HCT116 (cell line): ENCODE results near the gene USP16. TPM values are rescaled to one million over a fixed set of nuclear protein-coding genes. Genes with fewer than 3 reads are reported as not detected.

Source experiments
- ATAC-seq: fragments of 200-7000 bp; cut with Tn5 transposase; 2 replicates; pipeline ENCODE4 v1.9.1; 2020; ENCODE audit warnings: mild to moderate bottlenecking, moderate library complexity
- BruUV-seq: library from RNA; stranded (reverse); fragments of 400-500 nt; replicated peaks from 2 replicates; lab custom pipeline; 2021; lab: Mats Ljungman, UMichigan
- CTCF ChIA-PET: fragments of 300-600 bp; sonication (Branson Sonifier 250); formaldehyde crosslinking; loops from one replicate; lab custom pipeline; 2021; ENCODE audit warnings: antibody characterized with exemption; lab: Charles Lee
- POLR2A ChIA-PET: fragments of 300-600, 350-600 bp; sonication (Branson Sonifier 250); formaldehyde crosslinking; loops from one replicate; lab custom pipeline; 2021; ENCODE audit warnings: antibody characterized with exemption; lab: Charles Lee
- RAD21 ChIA-PET, 2 experiments: fragments of 300-600 bp; sonication (Branson Sonifier 250); formaldehyde crosslinking; loops; one replicate each; lab custom pipeline; 2023; ENCODE audit warnings: low total read pairs in 2 of 2; ENCODE audit not compliant: uncharacterized antibody in 2 of 2, unreplicated experiment in 2 of 2, low non-redundant PET in 1 of 2; lab: Charles Lee
- DNase-seq: peaks from one replicate; pipeline ENCODE4 v3.0.0-alpha.2; 2010; ENCODE audit warnings: low read depth, low spot score
- H2AFZ ChIP-seq: fragments of 200-600 bp; shearing (Covaris generic), sonication (generic); 2 replicates; pipeline ENCODE4 v1.6.1; 2017; ENCODE audit warnings: low read depth, mixed run types, mixed read lengths, antibody characterized with exemption, low read length; ENCODE audit not compliant: poor library complexity, severe bottlenecking
- H3K27ac ChIP-seq: 2 replicates; pipeline ENCODE4 v1.5.1; 2012; ENCODE audit warnings: low read depth, low read length
- H3K27me3 ChIP-seq: fragments of 200-600 bp; sonication (generic); 2 replicates; pipeline ENCODE4 v1.6.1; 2016; ENCODE audit warnings: mixed run types, low read length, mixed read lengths; ENCODE audit not compliant: insufficient read depth
- H3K36me3 ChIP-seq, 2 experiments: fragments of 200-500 bp in 1 of 2; fragments of 200-600 bp in 1 of 2; sonication (Bioruptor generic) in 1 of 2; sonication (generic) in 1 of 2; 2 replicates each; pipeline versions ENCODE4 v1.5.1 to v1.6.1; 2014 to 2016; ENCODE audit warnings: low read length in 2 of 2, inconsistent platforms in 1 of 2, mixed read lengths in 1 of 2, mixed run types in 1 of 2; ENCODE audit not compliant: insufficient read depth in 2 of 2, control insufficient read depth in 1 of 2
- H3K4me1 ChIP-seq, 2 experiments: fragments of 200-600 bp in 1 of 2; sonication (generic) in 1 of 2; 2 replicates each; pipeline versions ENCODE4 v1.5.1 to v1.6.1; 2012 to 2017; ENCODE audit warnings: low read length in 2 of 2, inconsistent platforms in 1 of 2, mild to moderate bottlenecking in 1 of 2, mixed read lengths in 1 of 2, mixed run types in 1 of 2, moderate library complexity in 1 of 2; ENCODE audit not compliant: insufficient read depth in 2 of 2, control insufficient read depth in 1 of 2
- H3K4me2 ChIP-seq: fragments of 200-600 bp; sonication (generic); 2 replicates; pipeline ENCODE4 v1.6.1; 2017; ENCODE audit warnings: mixed run types, low read length, mixed read lengths
- H3K4me3 ChIP-seq, 2 experiments: fragments of 200-600 bp in 1 of 2; sonication (generic) in 1 of 2; replicated peaks in 1 of 2; 2 replicates each; pipeline ENCODE4 v1.5.1; 2011 to 2016; ENCODE audit warnings: low read length in 2 of 2, control low read depth in 1 of 2, low read depth in 1 of 2, mild to moderate bottlenecking in 1 of 2, mixed read lengths in 1 of 2, mixed run types in 1 of 2
- H3K79me2 ChIP-seq: fragments of 200-600 bp; sonication (generic); 2 replicates; pipeline ENCODE4 v1.6.1; 2017; ENCODE audit warnings: mild to moderate bottlenecking, mixed run types, low read length, moderate library complexity, mixed read lengths; ENCODE audit not compliant: insufficient read depth
- H3K9ac ChIP-seq: fragments of 200-600 bp; sonication (generic); 2 replicates; pipeline ENCODE4 v1.6.1; 2016; ENCODE audit warnings: low read length, mixed read lengths
- H3K9me2 ChIP-seq: fragments of 200-600 bp; sonication (generic), shearing (Covaris generic); 2 replicates; pipeline ENCODE4 v1.6.1; 2017; ENCODE audit warnings: mixed run types, mild to moderate bottlenecking, moderate library complexity; ENCODE audit not compliant: insufficient read depth
- H3K9me3 ChIP-seq, 2 experiments: fragments of 200-500 bp in 1 of 2; fragments of 200-600 bp in 1 of 2; sonication (Bioruptor generic) in 1 of 2; sonication (generic) in 1 of 2; 2 replicates each; pipeline ENCODE4 v1.6.1; 2014 to 2017; ENCODE audit warnings: low read length in 2 of 2, mixed read lengths in 2 of 2, inconsistent platforms in 1 of 2, low read depth in 1 of 2, mild to moderate bottlenecking in 1 of 2, mixed run types in 1 of 2, moderate library complexity in 1 of 2; ENCODE audit not compliant: control insufficient read depth in 1 of 2, insufficient read depth in 1 of 2
- H4K20me1 ChIP-seq: fragments of 200-600 bp; sonication (generic), shearing (Covaris generic); 2 replicates; pipeline ENCODE4 v1.6.1; 2017; ENCODE audit warnings: mixed run types, mild to moderate bottlenecking, moderate library complexity; ENCODE audit not compliant: insufficient read depth
- ATF3 ChIP-seq: IDR thresholded peaks from 2 replicates; pipeline ENCODE4 v1.6.1; 2012
- CBX3 ChIP-seq: IDR thresholded peaks from 2 replicates; pipeline ENCODE4 v1.6.1; 2012; ENCODE audit warnings: low read depth
- CEBPB ChIP-seq: IDR thresholded peaks from 2 replicates; pipeline ENCODE4 v1.6.1; 2012; ENCODE audit warnings: low read depth
- CTCF ChIP-seq, 3 experiments: fragments of 200-600 bp in 1 of 3; sonication (generic) in 1 of 3; IDR thresholded peaks in 2 of 3; conservative IDR thresholded peaks in 1 of 3; 2 replicates each; pipeline ENCODE4 v1.5.1; 2012 to 2017; ENCODE audit warnings: low read depth in 2 of 3, low read length in 2 of 3, antibody characterized with exemption in 1 of 3, borderline replicate concordance in 1 of 3, control low read depth in 1 of 3, mild to moderate bottlenecking in 1 of 3, mixed read lengths in 1 of 3, mixed run types in 1 of 3, moderate library complexity in 1 of 3; ENCODE audit not compliant: insufficient read depth in 1 of 3
- EGR1 ChIP-seq: IDR thresholded peaks from 2 replicates; pipeline ENCODE4 v1.6.1; 2012; ENCODE audit warnings: low read depth
- EZH2 ChIP-seq: fragments of 200-600 bp; sonication (generic); IDR thresholded peaks from 2 replicates; pipeline ENCODE4 v1.6.1; 2017; ENCODE audit warnings: antibody characterized with exemption, mixed run types
- EZH2phosphoT487 ChIP-seq: fragments of 200-600 bp; IDR thresholded peaks from 2 replicates; pipeline ENCODE4 v1.6.1; 2018; ENCODE audit warnings: antibody characterized with exemption, borderline replicate concordance
- FOSL1 ChIP-seq: IDR thresholded peaks from 2 replicates; pipeline ENCODE4 v1.6.1; 2012; ENCODE audit warnings: low read depth
- POLR2A ChIP-seq: IDR thresholded peaks from 2 replicates; pipeline ENCODE4 v1.7.0; 2011; ENCODE audit warnings: borderline replicate concordance; ENCODE audit not compliant: insufficient read depth, insufficient read length; ENCODE audit errors: extremely low read depth
- POLR2AphosphoS5 ChIP-seq: IDR thresholded peaks from 2 replicates; pipeline ENCODE4 v1.6.1; 2011; ENCODE audit warnings: mild to moderate bottlenecking, low read depth, low read length, moderate library complexity
- RAD21 ChIP-seq: IDR thresholded peaks from 2 replicates; pipeline ENCODE4 v1.6.1; 2012; ENCODE audit warnings: low read depth, mild to moderate bottlenecking
- REST ChIP-seq: IDR thresholded peaks from 2 replicates; pipeline ENCODE4 v1.6.1; 2012; ENCODE audit warnings: low read depth
- SIN3A ChIP-seq: IDR thresholded peaks from 2 replicates; pipeline ENCODE4 v1.6.1; 2012; ENCODE audit warnings: low read depth
- SP1 ChIP-seq: IDR thresholded peaks from 2 replicates; pipeline ENCODE4 v1.6.1; 2012; ENCODE audit warnings: low read depth
- SRF ChIP-seq: IDR thresholded peaks from 2 replicates; pipeline ENCODE4 v1.6.1; 2012; ENCODE audit warnings: low read depth
- ZBTB33 ChIP-seq: IDR thresholded peaks from 2 replicates; pipeline ENCODE4 v1.6.1; 2011; ENCODE audit warnings: mild to moderate bottlenecking, low read length, moderate library complexity; ENCODE audit not compliant: insufficient replicate concordance; ENCODE audit errors: extremely low read depth
- ZFX ChIP-seq: fragments of 450-650 bp; IDR thresholded peaks from 2 replicates; pipeline ENCODE4 v1.6.1; 2017
- ZNF274 ChIP-seq: fragments of 200-500 bp; sonication (Bioruptor generic); IDR thresholded peaks from 2 replicates; pipeline ENCODE4 v1.6.1; 2014; ENCODE audit warnings: mild to moderate bottlenecking, low read depth, low read length, inconsistent platforms
- intact Hi-C: fragments of 100-400 bp; cut with micrococcal nuclease; formaldehyde crosslinking; loops from 2 replicates; pipeline ENCODE4 v1.10.0; 2022
- total RNA-seq: library from RNA; stranded (reverse); gene quantifications from one replicate; pipeline ENCODE4 v1.2.1, GENCODE V29; 2021; ENCODE audit not compliant: unreplicated experiment

The USP16 gene
- total RNA-seq, 1 experiment from 2014 or later = 35.9 TPM

GRCh38 chr21:29056538-29057050 lies 32.1 kb downstream of the USP16 start:
- Histone ChIP-seq H3K27me3 (no peaks in the 10 kb centered on the region), H3K9me2 (no peaks in the 10 kb centered on the region), H2AFZ (no peak overlapping the region), H3K4me3 (no peak overlapping the region), H3K4me1 (no peaks in the 10 kb centered on the region), H3K9me3 (no peaks in the 10 kb centered on the region), H3K36me3 (peaks cover 59 to 63% of the 10 kb centered on the region in 2 experiments), H3K4me2 (no peak overlapping the region), H3K9ac (no peak overlapping the region), H4K20me1 (0 out of 2 replicates have a peak, but pooled peaks cover 15% of the 10 kb centered on the region), H3K79me2 (peaks cover 29% of the 10 kb centered on the region), H3K27ac (no peak overlapping the region)
- ATAC-seq = no peak
- intact Hi-C loops = no loop called here
- TF ChIP-seq CTCF (IDR thresholded peaks at IDR 0.05 in 2 of 3, conservative IDR thresholded peaks at IDR 0.05 in 1 of 3; ENCODE audit: borderline replicate concordance in 1 of 3, insufficient read depth in 1 of 3, low read depth in 2 of 3, low read length in 2 of 3) = no peak
- TF ChIP-seq FOSL1 = no peak
- TF ChIP-seq ZFX = no peak
- no peak for TF ChIP-seq CEBPB
- no peak for TF ChIP-seq SRF
- no peak for TF ChIP-seq RAD21
- TF ChIP-seq SIN3A = no peak
- no peak for TF ChIP-seq ATF3
- no peak for TF ChIP-seq ZBTB33
- TF ChIP-seq EGR1 = no peak
- TF ChIP-seq POLR2A = no peak
- TF ChIP-seq EZH2phosphoT487 = no peak
- no peak for TF ChIP-seq SP1
- TF ChIP-seq ZNF274 = no peak
- no peak for TF ChIP-seq POLR2AphosphoS5
- no peak for TF ChIP-seq EZH2
- TF ChIP-seq REST = no peak
- no peak for TF ChIP-seq CBX3
- ChIA-PET POLR2A (no interaction called here), CTCF (no interaction called here), RAD21 (no interaction called here)
- no TSS peak for BruUV-seq
- no peak for DNase-seq
